ENCODE results near the gene EIF4B.

The EIF4B gene

GRCh38 chr12:52992699-52993557 lies 13.3 kb upstream of the EIF4B start:
- TF ChIP-seq, protein P1, sequence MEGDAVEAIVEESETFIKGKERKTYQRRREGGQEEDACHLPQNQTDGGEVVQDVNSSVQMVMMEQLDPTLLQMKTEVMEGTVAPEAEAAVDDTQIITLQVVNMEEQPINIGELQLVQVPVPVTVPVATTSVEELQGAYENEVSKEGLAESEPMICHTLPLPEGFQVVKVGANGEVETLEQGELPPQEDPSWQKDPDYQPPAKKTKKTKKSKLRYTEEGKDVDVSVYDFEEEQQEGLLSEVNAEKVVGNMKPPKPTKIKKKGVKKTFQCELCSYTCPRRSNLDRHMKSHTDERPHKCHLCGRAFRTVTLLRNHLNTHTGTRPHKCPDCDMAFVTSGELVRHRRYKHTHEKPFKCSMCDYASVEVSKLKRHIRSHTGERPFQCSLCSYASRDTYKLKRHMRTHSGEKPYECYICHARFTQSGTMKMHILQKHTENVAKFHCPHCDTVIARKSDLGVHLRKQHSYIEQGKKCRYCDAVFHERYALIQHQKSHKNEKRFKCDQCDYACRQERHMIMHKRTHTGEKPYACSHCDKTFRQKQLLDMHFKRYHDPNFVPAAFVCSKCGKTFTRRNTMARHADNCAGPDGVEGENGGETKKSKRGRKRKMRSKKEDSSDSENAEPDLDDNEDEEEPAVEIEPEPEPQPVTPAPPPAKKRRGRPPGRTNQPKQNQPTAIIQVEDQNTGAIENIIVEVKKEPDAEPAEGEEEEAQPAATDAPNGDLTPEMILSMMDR (IDR thresholded peaks at IDR 0.05; ENCODE audit: low read depth, low read length, missing control alignments), result no peak
- no peak for DNase-seq (ENCODE audit: low read depth)
- in situ Hi-C loops (cut with HindIII; ENCODE audit: low sequenced_read_pairs), result loop anchor here (25.0 kb wide), 1 partner anchor 631 kb away; the partner anchor contains the start of gene KRT85
- H3K4me3 ChIP-seq (ENCODE audit: low read depth, low read length), result no peak overlapping the region

DNA sequence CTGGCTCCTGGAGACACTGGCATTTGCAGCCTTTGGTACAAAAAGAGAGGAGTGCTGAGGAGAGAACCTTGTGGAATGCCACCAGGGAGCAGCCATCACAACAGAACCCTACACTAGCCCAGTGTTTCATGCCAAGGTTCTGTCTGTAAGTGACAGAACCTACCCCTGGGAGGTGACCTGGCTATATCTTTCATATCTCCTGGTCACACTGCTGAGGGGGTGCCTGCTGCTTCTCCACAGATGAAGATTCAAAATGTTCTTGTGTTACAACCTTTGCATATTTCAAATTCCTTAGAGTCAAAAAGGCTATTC lies 12.7 kb upstream of the EIF4B start:
- H3K4me3 ChIP-seq (ENCODE audit: low read depth, low read length), result no peak overlapping the region
- no peak for DNase-seq (ENCODE audit: low read depth)
- TF ChIP-seq, protein P1 (IDR thresholded peaks at IDR 0.05; ENCODE audit: low read depth, low read length, missing control alignments), result no peak
- in situ Hi-C loops (cut with HindIII; ENCODE audit: low sequenced_read_pairs), result loop anchor here (25.0 kb wide), 1 partner anchor 631 kb away; the partner anchor contains the start of gene KRT85

- TF ChIP-seq, protein P1 (IDR thresholded peaks at IDR 0.05; ENCODE audit: low read depth, low read length, missing control alignments), result no peak
- no peak for DNase-seq (ENCODE audit: low read depth)
- in situ Hi-C loops (cut with HindIII; ENCODE audit: low sequenced_read_pairs), result no loop called here
- no peak overlapping the region for H3K4me3 ChIP-seq (ENCODE audit: low read depth, low read length)
Observed at GRCh38 chr12:53004178-53004577, 2.1 kb upstream of the EIF4B start.

DNA sequence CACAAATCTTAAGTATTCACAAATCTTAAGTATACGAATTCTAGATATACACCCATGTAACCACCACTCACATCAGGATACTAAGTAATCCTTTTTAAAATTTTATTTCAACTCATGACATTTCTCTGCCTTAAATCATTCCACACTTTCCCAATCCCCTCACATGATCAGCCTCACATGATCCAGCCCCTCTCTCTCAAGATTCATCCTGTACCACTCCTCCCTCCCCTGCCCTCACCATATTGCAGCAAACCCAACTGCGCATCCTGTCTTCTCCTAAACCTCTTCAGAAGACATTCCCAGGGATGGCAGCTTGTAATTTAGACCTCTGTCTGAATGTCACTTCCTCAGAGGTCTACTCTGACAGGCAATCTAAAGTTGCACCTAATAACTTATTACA lies 1.7 kb upstream of the EIF4B start:
- TF ChIP-seq, protein P1 (IDR thresholded peaks at IDR 0.05; ENCODE audit: low read depth, low read length, missing control alignments), result no peak
- no peak overlapping the region for H3K4me3 ChIP-seq (ENCODE audit: low read depth, low read length)
- DNase-seq (ENCODE audit: low read depth), result no peak
- in situ Hi-C loops (cut with HindIII; ENCODE audit: low sequenced_read_pairs), result no loop called here

DNA sequence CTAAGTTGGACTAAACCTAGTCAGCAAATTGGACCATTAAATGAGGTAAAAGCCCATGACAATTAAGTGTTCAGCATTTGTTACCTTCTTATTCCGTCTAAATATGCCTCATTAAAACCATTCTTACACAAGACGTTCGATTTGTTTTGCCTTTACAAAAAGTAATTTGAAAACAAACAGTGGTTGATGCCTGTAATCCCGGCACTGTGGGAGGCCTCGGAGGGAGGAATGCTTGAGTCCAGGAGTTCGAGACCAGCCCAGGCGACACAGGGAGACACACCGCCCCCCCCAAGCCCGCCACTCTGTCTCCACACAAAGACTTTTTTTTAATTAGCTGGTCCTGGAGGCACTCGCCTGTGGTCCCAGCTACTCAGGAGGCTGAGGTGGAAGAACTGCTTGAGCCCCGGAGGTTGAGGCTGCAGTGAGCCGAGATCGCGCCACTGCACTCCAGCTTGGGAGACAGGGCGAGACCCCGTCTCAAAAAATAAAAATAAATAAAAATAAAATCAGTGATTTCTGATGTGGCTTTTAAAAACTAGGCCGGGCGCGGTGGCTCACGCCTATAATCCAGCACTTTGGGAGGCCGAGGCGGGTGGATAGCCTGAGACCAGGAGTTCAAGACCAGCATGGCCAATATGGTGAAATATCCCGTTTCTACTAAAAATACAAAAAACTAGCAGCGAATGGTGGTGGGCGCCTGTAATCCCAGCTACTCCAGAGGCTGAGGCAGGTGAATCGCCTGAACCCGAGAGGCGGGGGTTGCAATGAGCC lies 856 bp upstream of the EIF4B start:
- TF ChIP-seq, protein P1 (IDR thresholded peaks at IDR 0.05; ENCODE audit: low read depth, low read length, missing control alignments), result no peak
- in situ Hi-C loops (cut with HindIII; ENCODE audit: low sequenced_read_pairs), result no loop called here
- peak overlapping the region; percentile 100 for H3K4me3 ChIP-seq (ENCODE audit: low read depth, low read length)
- DNase-seq (ENCODE audit: low read depth), result no peak

- in situ Hi-C loops (cut with HindIII; ENCODE audit: low sequenced_read_pairs), result no loop called here
- no peak for DNase-seq (ENCODE audit: low read depth)
- TF ChIP-seq, protein P1 (IDR thresholded peaks at IDR 0.05; ENCODE audit: low read depth, low read length, missing control alignments), result no peak
- H3K4me3 ChIP-seq (ENCODE audit: low read depth, low read length), result peak overlapping the region; percentile 100
Observed at GRCh38 chr12:53006810-53007309, 604 bp downstream of the EIF4B start.

Data from astrocyte of the cerebellum (primary cell).